SK-N-SH (cell line): ENCODE measurements around the gene SPATA12.

Experiments used
- CHD2 ChIP-seq: fragments of 150-350 bp; IDR thresholded peaks from 2 replicates; pipeline ENCODE4 v1.6.1; 2018; ENCODE audit warnings: low read length; ENCODE audit not compliant: partially characterized antibody
- CTCF ChIP-seq: fragments of 200-600 bp; sonication (generic); IDR thresholded peaks from 2 replicates; pipeline ENCODE4 v1.6.1; 2017; ENCODE audit warnings: antibody characterized with exemption, mild to moderate bottlenecking, moderate library complexity
- EP300 ChIP-seq, 2 experiments: IDR thresholded peaks; 2 replicates each; pipeline versions ENCODE4 v1.4.0 to v1.6.1; 2012; ENCODE audit warnings: borderline replicate concordance in 1 of 2, low read depth in 1 of 2, low read length in 1 of 2
- GATA2 ChIP-seq: sonication (generic); formaldehyde crosslinking; IDR thresholded peaks from 2 replicates; pipeline ENCODE4 v1.5.0; 2020; ENCODE audit warnings: mild to moderate bottlenecking, missing genetic modification reagents
- JUND ChIP-seq: IDR thresholded peaks from 2 replicates; pipeline ENCODE4 v1.4.0; 2012
- MAX ChIP-seq: IDR thresholded peaks from 2 replicates; pipeline ENCODE4 v1.4.0; 2012; ENCODE audit warnings: low read depth
- MEF2A ChIP-seq: IDR thresholded peaks from 2 replicates; pipeline ENCODE4 v1.4.0; 2012; ENCODE audit warnings: low read depth, borderline replicate concordance
- NRF1 ChIP-seq: IDR thresholded peaks from 2 replicates; pipeline ENCODE4 v1.6.1; 2012; ENCODE audit warnings: low read depth, mild to moderate bottlenecking, low read length
- POLR2AphosphoS5 ChIP-seq: IDR thresholded peaks from 2 replicates; pipeline ENCODE4 v1.6.1; 2012; ENCODE audit warnings: low read depth, low read length
- SMC3 ChIP-seq: IDR thresholded peaks from 2 replicates; pipeline ENCODE4 v1.6.1; 2012; ENCODE audit warnings: low read depth, low read length, improper control_type of control experiment
- ZBTB33 ChIP-seq: IDR thresholded peaks from 2 replicates; pipeline ENCODE4 v1.4.0; 2012; ENCODE audit warnings: low read depth, borderline replicate concordance

- no peak for TF ChIP-seq MAX
- TF ChIP-seq GATA2 (CRISPR knock-in tag), result no peak
- no peak for TF ChIP-seq CTCF
- TF ChIP-seq JUND, result no peak
- no peak for TF ChIP-seq MEF2A
- no peak for TF ChIP-seq CHD2
- no peak for TF ChIP-seq POLR2AphosphoS5
- TF ChIP-seq ZBTB33, result no peak
- no peak for TF ChIP-seq EP300 (IDR thresholded peaks at IDR 0.05; ENCODE audit: borderline replicate concordance in 1 of 2, low read depth in 1 of 2, low read length in 1 of 2)
- TF ChIP-seq SMC3, result no peak
- TF ChIP-seq NRF1, result no peak
These were observed 7.3 kb upstream of the SPATA12 start for GRCh38 chr3:57053122-57053521.
